Right atrium auricular region (tissue), 2 donors: ENCODE results near the gene SLCO4A1. TPM values are rescaled to one million over a fixed set of nuclear protein-coding genes. Genes with fewer than 3 reads are reported as not detected.

Source experiments
- DNase-seq: peaks from one replicate; pipeline ENCODE4 v3.0.0-alpha.2; 2019; ENCODE audit warnings: low spot score
- H3K27ac ChIP-seq, 2 donors: fragments of 200-600 bp; sonication (generic); 1 replicate in 1 of 2; 2 replicates in 1 of 2; pipeline ENCODE4 v1.5.1; 2016 to 2019
- H3K27me3 ChIP-seq, 2 donors: fragments of 200-600 bp; sonication (generic); one replicate each; pipeline versions ENCODE4 v1.5.1 to v1.6.0; 2017 to 2019
- H3K36me3 ChIP-seq: fragments of 200-600 bp; sonication (generic); one replicate; pipeline ENCODE4 v1.5.1; 2016
- H3K4me1 ChIP-seq, 2 donors: fragments of 200-600 bp; sonication (generic); one replicate each; pipeline versions ENCODE4 v1.5.1 to v1.6.0; 2017 to 2019
- H3K4me3 ChIP-seq, 2 donors: fragments of 200-600 bp; sonication (generic); 1 replicate in 1 of 2; 2 replicates in 1 of 2; pipeline ENCODE4 v1.5.1; 2017 to 2019; ENCODE audit warnings: mild to moderate bottlenecking in 1 of 2, moderate library complexity in 1 of 2
- H3K9me3 ChIP-seq, 2 donors: fragments of 200-600 bp; sonication (generic); one replicate each; pipeline ENCODE4 v1.5.1; 2019
- CTCF ChIP-seq, 2 donors: fragments of 200-600 bp; sonication (generic); IDR thresholded peaks; one replicate each; pipeline ENCODE4 v1.5.1; 2019; ENCODE audit warnings: antibody characterized with exemption in 2 of 2
- total RNA-seq, 2 donors: library from RNA; depleted of rRNA; stranded (reverse); fragments of >200 nt; gene quantifications; one replicate each; pipeline ENCODE4 v1.1.0, GENCODE V29; 2016

SLCO4A1 gene
- total RNA-seq, 2 donors from 2014 or later = 13.4 to 19.8 TPM

GRCh38 chr20:62604796-62605195 lies 37.5 kb upstream of the SLCO4A1 start:
- Histone ChIP-seq H3K9me3 (no peaks in the 10 kb centered on the region), H3K36me3 (no peaks in the 10 kb centered on the region), H3K4me1 (peaks cover 0 to 39% of the 10 kb centered on the region in 2 donors), H3K27ac (no peak overlapping the region), H3K27me3 (no peaks in the 10 kb centered on the region), H3K4me3 (no peak overlapping the region)
- DNase-seq = no peak
- no peak for TF ChIP-seq CTCF (IDR thresholded peaks at IDR 0.05)

GRCh38 chr20:62605236-62605943 lies 36.9 kb upstream of the SLCO4A1 start:
- H3K4me3 ChIP-seq = no peak overlapping the region
- H3K27ac ChIP-seq = no peak overlapping the region
- DNase-seq = no peak
- no peaks in the 10 kb centered on the region for H3K36me3 ChIP-seq
- no peaks in the 10 kb centered on the region for H3K9me3 ChIP-seq
- peaks cover 0 to 39% of the 10 kb centered on the region in 2 donors for H3K4me1 ChIP-seq
- no peak for TF ChIP-seq CTCF (IDR thresholded peaks at IDR 0.05)
- no peaks in the 10 kb centered on the region for H3K27me3 ChIP-seq

- H3K27me3 ChIP-seq = no peaks in the 10 kb centered on the region
- H3K4me1 ChIP-seq = peaks cover 0 to 39% of the 10 kb centered on the region in 2 donors
- H3K27ac ChIP-seq = no peak overlapping the region
Measured at GRCh38 chr20:62606016-62606415, 36.3 kb upstream of the SLCO4A1 start.

GRCh38 chr20:62606551-62607201 lies 35.6 kb upstream of the SLCO4A1 start:
- no peaks in the 10 kb centered on the region for H3K9me3 ChIP-seq
- H3K4me1 ChIP-seq = peaks cover 0 to 39% of the 10 kb centered on the region in 2 donors
- no peaks in the 10 kb centered on the region for H3K27me3 ChIP-seq
- H3K4me3 ChIP-seq = no peak overlapping the region
- no peaks in the 10 kb centered on the region for H3K36me3 ChIP-seq
- DNase-seq = no peak
- no peak for TF ChIP-seq CTCF (IDR thresholded peaks at IDR 0.05)
- H3K27ac ChIP-seq = no peak overlapping the region

More at GRCh38 chr20:62606016-62606415, 36.3 kb upstream of the SLCO4A1 start:
- Histone ChIP-seq H3K4me3 (no peak overlapping the region), H3K9me3 (no peaks in the 10 kb centered on the region), H3K36me3 (no peaks in the 10 kb centered on the region)
- no peak for TF ChIP-seq CTCF (IDR thresholded peaks at IDR 0.05)
- no peak for DNase-seq

GRCh38 chr20:62607366-62608217 lies 34.7 kb upstream of the SLCO4A1 start:
- Histone ChIP-seq H3K27me3 (no peaks in the 10 kb centered on the region), H3K4me3 (no peak overlapping the region), H3K36me3 (no peaks in the 10 kb centered on the region), H3K9me3 (no peaks in the 10 kb centered on the region), H3K27ac (no peak overlapping the region), H3K4me1 (peaks cover 0 to 38% of the 10 kb centered on the region in 2 donors)
- no peak for TF ChIP-seq CTCF (IDR thresholded peaks at IDR 0.05)
- DNase-seq = no peak
